Measurements from ENCODE around the gene AOPEP. TPM values are rescaled to one million over a fixed set of nuclear protein-coding genes. Genes with fewer than 3 reads are reported as not detected.
A peak's percentile ranks its signal among the peaks of the same experiment; 100 is the strongest.

AOPEP gene
- total and polyA plus RNA-seq, 2 of the 13 experiments (the other 11 are each of a cell fraction or from before 2014, with no cell fraction given) = 22.2 to 41.6 TPM

DNA sequence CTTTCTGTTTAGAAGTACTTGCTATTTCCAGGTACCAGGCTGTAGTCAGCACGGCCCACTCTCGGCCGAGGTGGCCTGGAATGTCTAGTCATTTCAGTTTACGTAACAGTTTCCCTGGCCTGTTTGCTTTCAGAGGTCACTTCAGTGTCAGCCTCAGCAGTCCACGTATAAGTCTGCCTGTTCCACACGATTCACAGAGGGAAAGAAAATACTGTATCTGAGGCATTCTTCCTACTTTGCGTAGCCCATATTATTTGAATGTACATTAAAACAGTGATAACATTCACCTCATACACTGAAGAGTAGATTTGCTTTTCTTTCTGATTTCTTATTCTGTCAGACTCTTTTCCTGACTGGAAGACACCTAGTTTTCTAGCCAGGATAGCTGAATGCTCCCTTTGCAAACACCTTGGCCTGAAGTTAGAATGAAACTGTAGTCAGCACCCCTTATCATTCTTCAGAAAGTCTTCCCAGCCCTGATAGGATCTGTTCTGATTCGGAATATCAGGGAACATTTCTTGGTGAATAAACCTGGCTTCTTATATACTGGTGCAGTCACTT is 140.9 kb downstream of the AOPEP start (continued):
- TF ChIP-seq, protein P1, sequence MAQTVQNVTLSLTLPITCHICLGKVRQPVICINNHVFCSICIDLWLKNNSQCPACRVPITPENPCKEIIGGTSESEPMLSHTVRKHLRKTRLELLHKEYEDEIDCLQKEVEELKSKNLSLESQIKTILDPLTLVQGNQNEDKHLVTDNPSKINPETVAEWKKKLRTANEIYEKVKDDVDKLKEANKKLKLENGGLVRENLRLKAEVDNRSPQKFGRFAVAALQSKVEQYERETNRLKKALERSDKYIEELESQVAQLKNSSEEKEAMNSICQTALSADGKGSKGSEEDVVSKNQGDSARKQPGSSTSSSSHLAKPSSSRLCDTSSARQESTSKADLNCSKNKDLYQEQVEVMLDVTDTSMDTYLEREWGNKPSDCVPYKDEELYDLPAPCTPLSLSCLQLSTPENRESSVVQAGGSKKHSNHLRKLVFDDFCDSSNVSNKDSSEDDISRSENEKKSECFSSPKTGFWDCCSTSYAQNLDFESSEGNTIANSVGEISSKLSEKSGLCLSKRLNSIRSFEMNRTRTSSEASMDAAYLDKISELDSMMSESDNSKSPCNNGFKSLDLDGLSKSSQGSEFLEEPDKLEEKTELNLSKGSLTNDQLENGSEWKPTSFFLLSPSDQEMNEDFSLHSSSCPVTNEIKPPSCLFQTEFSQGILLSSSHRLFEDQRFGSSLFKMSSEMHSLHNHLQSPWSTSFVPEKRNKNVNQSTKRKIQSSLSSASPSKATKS (CRISPR knock-in tag; IDR thresholded peaks at IDR 0.05) = no peak
- TF ChIP-seq ZNF562 (CRISPR knock-in tag; IDR thresholded peaks at IDR 0.05; ENCODE audit: borderline replicate concordance) (no peak), CC2D1A (CRISPR knock-in tag; IDR thresholded peaks at IDR 0.05) (no peak), ZNF180 (CRISPR knock-in tag; IDR thresholded peaks at IDR 0.05; ENCODE audit: borderline replicate concordance, low read depth) (no peak), ZNF883 (CRISPR knock-in tag; IDR thresholded peaks at IDR 0.05; ENCODE audit: not compliant biosample characterization) (no peak), ZNF878 (CRISPR knock-in tag; IDR thresholded peaks at IDR 0.05) (peak; percentile 27; the same call in 1 of the 2 replicates), MIER2 (CRISPR knock-in tag; IDR thresholded peaks at IDR 0.05) (no peak), MED13 (CRISPR knock-in tag; IDR thresholded peaks at IDR 0.05) (no peak), KAT8 (CRISPR knock-in tag; IDR thresholded peaks at IDR 0.05) (no peak; the same call in 1 of the 2 replicates), THYN1 (CRISPR knock-in tag; IDR thresholded peaks at IDR 0.05; ENCODE audit: borderline replicate concordance, low read depth) (no peak), ZNF766 (CRISPR knock-in tag; IDR thresholded peaks at IDR 0.05; ENCODE audit: borderline replicate concordance) (no peak), GATAD1 (CRISPR knock-in tag; IDR thresholded peaks at IDR 0.05) (no peak; the same call in 1 of the 2 replicates), ZSCAN20 (CRISPR knock-in tag; IDR thresholded peaks at IDR 0.05; ENCODE audit: borderline replicate concordance) (no peak), DNMT3B (CRISPR knock-in tag; conservative IDR thresholded peaks at IDR 0.05) (no peak), HDAC2 (CRISPR knock-in tag; IDR thresholded peaks at IDR 0.05) (peak; percentile 78)
- TF ChIP-seq, protein P2, sequence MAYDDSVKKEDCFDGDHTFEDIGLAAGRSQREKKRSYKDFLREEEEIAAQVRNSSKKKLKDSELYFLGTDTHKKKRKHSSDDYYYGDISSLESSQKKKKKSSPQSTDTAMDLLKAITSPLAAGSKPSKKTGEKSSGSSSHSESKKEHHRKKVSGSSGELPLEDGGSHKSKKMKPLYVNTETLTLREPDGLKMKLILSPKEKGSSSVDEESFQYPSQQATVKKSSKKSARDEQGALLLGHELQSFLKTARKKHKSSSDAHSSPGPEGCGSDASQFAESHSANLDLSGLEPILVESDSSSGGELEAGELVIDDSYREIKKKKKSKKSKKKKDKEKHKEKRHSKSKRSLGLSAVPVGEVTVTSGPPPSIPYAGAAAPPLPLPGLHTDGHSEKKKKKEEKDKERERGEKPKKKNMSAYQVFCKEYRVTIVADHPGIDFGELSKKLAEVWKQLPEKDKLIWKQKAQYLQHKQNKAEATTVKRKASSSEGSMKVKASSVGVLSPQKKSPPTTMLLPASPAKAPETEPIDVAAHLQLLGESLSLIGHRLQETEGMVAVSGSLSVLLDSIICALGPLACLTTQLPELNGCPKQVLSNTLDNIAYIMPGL (CRISPR knock-in tag; IDR thresholded peaks at IDR 0.05; ENCODE audit: borderline replicate concordance in 1 of 2, low read depth in 1 of 2) = no peak
- TF ChIP-seq, protein P3, sequence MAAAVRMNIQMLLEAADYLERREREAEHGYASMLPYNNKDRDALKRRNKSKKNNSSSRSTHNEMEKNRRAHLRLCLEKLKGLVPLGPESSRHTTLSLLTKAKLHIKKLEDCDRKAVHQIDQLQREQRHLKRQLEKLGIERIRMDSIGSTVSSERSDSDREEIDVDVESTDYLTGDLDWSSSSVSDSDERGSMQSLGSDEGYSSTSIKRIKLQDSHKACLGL (CRISPR knock-in tag; IDR thresholded peaks at IDR 0.05) = no peak
- TF ChIP-seq, protein P4, sequence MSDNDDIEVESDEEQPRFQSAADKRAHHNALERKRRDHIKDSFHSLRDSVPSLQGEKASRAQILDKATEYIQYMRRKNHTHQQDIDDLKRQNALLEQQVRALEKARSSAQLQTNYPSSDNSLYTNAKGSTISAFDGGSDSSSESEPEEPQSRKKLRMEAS (IDR thresholded peaks at IDR 0.05) = no peak
- TF ChIP-seq, protein P5, sequence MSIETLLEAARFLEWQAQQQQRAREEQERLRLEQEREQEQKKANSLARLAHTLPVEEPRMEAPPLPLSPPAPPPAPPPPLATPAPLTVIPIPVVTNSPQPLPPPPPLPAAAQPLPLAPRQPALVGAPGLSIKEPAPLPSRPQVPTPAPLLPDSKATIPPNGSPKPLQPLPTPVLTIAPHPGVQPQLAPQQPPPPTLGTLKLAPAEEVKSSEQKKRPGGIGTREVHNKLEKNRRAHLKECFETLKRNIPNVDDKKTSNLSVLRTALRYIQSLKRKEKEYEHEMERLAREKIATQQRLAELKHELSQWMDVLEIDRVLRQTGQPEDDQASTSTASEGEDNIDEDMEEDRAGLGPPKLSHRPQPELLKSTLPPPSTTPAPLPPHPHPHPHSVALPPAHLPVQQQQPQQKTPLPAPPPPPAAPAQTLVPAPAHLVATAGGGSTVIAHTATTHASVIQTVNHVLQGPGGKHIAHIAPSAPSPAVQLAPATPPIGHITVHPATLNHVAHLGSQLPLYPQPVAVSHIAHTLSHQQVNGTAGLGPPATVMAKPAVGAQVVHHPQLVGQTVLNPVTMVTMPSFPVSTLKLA (IDR thresholded peaks at IDR 0.05) = no peak
- TF ChIP-seq, protein P6, sequence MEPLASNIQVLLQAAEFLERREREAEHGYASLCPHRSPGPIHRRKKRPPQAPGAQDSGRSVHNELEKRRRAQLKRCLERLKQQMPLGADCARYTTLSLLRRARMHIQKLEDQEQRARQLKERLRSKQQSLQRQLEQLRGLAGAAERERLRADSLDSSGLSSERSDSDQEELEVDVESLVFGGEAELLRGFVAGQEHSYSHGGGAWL (CRISPR knock-in tag; IDR thresholded peaks at IDR 0.05) = no peak
- TF ChIP-seq, protein P7, sequence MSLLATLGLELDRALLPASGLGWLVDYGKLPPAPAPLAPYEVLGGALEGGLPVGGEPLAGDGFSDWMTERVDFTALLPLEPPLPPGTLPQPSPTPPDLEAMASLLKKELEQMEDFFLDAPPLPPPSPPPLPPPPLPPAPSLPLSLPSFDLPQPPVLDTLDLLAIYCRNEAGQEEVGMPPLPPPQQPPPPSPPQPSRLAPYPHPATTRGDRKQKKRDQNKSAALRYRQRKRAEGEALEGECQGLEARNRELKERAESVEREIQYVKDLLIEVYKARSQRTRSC (CRISPR knock-in tag; IDR thresholded peaks at IDR 0.05; ENCODE audit: low read depth) = no peak
- TF ChIP-seq, protein P8, sequence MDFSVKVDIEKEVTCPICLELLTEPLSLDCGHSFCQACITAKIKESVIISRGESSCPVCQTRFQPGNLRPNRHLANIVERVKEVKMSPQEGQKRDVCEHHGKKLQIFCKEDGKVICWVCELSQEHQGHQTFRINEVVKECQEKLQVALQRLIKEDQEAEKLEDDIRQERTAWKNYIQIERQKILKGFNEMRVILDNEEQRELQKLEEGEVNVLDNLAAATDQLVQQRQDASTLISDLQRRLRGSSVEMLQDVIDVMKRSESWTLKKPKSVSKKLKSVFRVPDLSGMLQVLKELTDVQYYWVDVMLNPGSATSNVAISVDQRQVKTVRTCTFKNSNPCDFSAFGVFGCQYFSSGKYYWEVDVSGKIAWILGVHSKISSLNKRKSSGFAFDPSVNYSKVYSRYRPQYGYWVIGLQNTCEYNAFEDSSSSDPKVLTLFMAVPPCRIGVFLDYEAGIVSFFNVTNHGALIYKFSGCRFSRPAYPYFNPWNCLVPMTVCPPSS (IDR thresholded peaks at IDR 0.05) = no peak
